Hepatocyte (in vitro differentiated cells): ENCODE measurements around the gene PRR30.

ENCODE experiments used
- EZH2 ChIP-seq: fragments of 200-600 bp; sonication (generic); IDR thresholded peaks from 2 replicates; pipeline ENCODE4 v1.6.1; 2016; ENCODE audit warnings: antibody characterized with exemption, mild to moderate bottlenecking, borderline replicate concordance
- TF ChIP-seq, protein P1 (sequence below): fragments of 200-600 bp; sonication (generic); IDR thresholded peaks from 2 replicates; pipeline ENCODE4 v1.5.1; 2016; ENCODE audit warnings: antibody characterized with exemption, mild to moderate bottlenecking; ENCODE audit not compliant: poor library complexity

DNA sequence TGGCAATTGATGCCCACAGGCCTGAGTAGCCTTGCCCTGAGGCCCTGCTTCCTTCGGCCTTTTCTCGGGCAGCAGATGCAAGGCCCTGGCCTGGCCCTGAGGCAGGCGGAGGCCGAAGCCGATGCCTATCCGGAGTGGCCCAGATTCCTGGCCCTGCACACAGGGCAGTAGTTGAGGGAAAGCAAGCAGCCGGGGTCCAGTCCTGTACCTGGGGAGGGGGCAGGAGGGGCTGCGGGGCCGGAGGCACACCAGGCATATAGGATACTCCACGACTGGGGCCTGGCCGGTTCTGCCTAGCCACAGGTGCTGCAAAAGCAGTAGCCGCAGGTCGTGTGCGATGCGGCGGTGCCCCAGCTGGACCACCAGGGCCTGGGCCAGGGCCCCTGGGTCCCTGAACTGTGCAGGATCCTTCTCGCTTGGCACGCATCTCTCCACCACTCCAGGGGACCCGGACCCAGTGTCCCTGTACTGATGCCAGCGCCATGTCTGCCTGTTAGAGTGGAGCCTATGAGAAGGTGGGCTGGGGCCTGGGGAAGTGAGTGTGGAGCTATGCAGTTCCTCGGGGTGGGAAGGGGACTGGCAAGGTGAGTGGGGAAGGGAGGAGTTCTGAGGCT, 1.8 kb downstream of the PRR30 start:
- TF ChIP-seq, protein P1, sequence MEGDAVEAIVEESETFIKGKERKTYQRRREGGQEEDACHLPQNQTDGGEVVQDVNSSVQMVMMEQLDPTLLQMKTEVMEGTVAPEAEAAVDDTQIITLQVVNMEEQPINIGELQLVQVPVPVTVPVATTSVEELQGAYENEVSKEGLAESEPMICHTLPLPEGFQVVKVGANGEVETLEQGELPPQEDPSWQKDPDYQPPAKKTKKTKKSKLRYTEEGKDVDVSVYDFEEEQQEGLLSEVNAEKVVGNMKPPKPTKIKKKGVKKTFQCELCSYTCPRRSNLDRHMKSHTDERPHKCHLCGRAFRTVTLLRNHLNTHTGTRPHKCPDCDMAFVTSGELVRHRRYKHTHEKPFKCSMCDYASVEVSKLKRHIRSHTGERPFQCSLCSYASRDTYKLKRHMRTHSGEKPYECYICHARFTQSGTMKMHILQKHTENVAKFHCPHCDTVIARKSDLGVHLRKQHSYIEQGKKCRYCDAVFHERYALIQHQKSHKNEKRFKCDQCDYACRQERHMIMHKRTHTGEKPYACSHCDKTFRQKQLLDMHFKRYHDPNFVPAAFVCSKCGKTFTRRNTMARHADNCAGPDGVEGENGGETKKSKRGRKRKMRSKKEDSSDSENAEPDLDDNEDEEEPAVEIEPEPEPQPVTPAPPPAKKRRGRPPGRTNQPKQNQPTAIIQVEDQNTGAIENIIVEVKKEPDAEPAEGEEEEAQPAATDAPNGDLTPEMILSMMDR = no peak
- no peak for TF ChIP-seq EZH2
